Epidermal melanocyte (primary cell): ENCODE data around the gene CLIC5.

ENCODE experiments used
- DNase-seq: peaks from one replicate; pipeline ENCODE4 v3.0.0; 2011; ENCODE audit warnings: low spot score; ENCODE audit not compliant: insufficient read length

The CLIC5 gene

GRCh38 chr6:46015119-46015968 lies at the start of gene CLIC5:
TSS of gene CLIC5 (minus strand) at chr6:46015860. CDS start at chr6:46015542, 318 bp downstream.
- no peak for DNase-seq

GRCh38 chr6:46062991-46063390 lies 47.3 kb upstream of the CLIC5 start:
- DNase-seq: no peak

GRCh38 chr6:46062312-46062711 lies 46.7 kb upstream of the CLIC5 start:
- no peak for DNase-seq

GRCh38 chr6:46061497-46061896 lies 45.8 kb upstream of the CLIC5 start:
- DNase-seq: no peak

- no peak for DNase-seq
Measured at GRCh38 chr6:46059608-46060007, 43.9 kb upstream of the CLIC5 start.

GRCh38 chr6:46058951-46059350 lies 43.3 kb upstream of the CLIC5 start:
- DNase-seq: no peak

GRCh38 chr6:46057792-46058191 lies 42.1 kb upstream of the CLIC5 start:
- no peak for DNase-seq

- no peak for DNase-seq
Measured at GRCh38 chr6:46056906-46057529, 41.4 kb upstream of the CLIC5 start.

GRCh38 chr6:46054516-46054915 lies 38.9 kb upstream of the CLIC5 start:
- DNase-seq: no peak

GRCh38 chr6:46053039-46053933 lies 37.6 kb upstream of the CLIC5 start:
- no peak for DNase-seq

GRCh38 chr6:46052479-46052878 lies 36.8 kb upstream of the CLIC5 start:
- no peak for DNase-seq

- no peak for DNase-seq
Measured at GRCh38 chr6:46051962-46052361, 36.3 kb upstream of the CLIC5 start.

GRCh38 chr6:46050845-46051405 lies 35.3 kb upstream of the CLIC5 start:
- DNase-seq: no peak

- no peak for DNase-seq
Measured at GRCh38 chr6:46048646-46049297, 33.1 kb upstream of the CLIC5 start.

GRCh38 chr6:46046558-46047174 lies 31.0 kb upstream of the CLIC5 start:
- no peak for DNase-seq

GRCh38 chr6:46044881-46045617 lies 29.4 kb upstream of the CLIC5 start:
- DNase-seq: no peak

- DNase-seq: no peak
Measured at GRCh38 chr6:46042355-46042999, 26.8 kb upstream of the CLIC5 start.

GRCh38 chr6:46040288-46040687 lies 24.6 kb upstream of the CLIC5 start:
- DNase-seq: no peak

GRCh38 chr6:46039646-46040045 lies 24.0 kb upstream of the CLIC5 start:
- DNase-seq: no peak
